ENCODE data around the gene KIF4B.

The KIF4B gene

DNA sequence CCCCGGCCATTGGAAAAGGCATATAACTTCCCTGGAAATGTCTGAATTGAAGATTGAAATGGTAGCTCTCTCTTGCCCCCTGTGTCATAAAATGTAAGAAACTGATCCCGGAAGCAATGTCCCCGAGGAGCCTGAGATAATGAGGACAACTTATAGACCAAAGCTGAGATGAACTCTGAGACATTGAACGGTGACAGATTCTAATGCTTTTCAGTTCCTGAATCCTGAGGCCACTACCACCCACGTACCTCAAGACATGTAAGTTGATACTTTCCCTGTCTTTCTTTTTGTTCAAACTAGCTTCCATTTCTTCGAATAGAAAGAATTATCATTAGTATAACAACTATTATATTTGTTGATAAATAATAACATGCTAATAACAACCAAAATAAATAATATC, 51.0 kb downstream of the KIF4B start:
- DNase-seq: no peak

DNA sequence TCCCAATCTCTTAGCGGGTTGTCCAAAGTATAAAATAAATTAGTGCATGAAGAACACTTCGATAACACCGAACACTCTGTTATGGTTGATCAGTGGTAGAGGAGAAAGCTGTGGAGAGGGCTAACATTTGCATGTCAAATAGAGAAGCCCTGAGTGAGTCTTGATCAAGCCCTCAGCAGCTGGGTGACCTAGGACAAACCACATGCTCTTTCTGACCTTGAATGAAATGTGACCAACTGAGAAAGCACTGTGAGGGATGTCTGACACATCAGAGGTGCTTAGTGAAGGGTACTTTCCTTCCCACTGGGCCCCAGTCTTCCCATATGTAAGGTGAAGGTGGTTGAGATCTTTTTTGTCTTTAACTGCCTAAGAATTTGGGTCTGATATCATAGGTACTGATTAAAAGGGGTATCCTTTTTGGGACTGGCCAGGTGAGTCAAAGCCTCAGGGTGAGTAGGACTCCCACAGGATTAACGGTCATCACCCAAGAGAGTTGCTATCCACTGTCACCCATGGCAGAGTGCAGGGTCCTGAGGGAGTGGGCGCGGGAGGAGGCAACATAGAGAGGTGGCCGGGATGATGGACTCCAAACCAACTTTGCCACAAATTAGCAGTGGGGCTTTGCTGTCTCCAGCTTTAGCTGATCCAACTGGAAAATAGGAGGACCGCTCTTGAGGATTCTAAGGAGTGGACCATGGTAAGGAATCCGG, 53.5 kb downstream of the KIF4B start:
- no peak for DNase-seq

Measured in right hindlimb (tissue), 1 donor.